BJ (cell line): ENCODE results near the gene CDCA7. TPM values are rescaled to one million over a fixed set of nuclear protein-coding genes. Genes with fewer than 3 reads are reported as not detected.

Source experiments
- CTCF ChIA-PET: fragments of 350-600 bp; formaldehyde crosslinking; extraction: SDS; loops from one replicate; lab custom pipeline; 2021; ENCODE audit warnings: antibody characterized with exemption, inconsistent platforms; lab: Yijun Ruan, JAX
- POLR2A ChIA-PET: fragments of 300-600 bp; sonication (Branson Sonifier 250); formaldehyde crosslinking; extraction: SDS; loops from one replicate; lab custom pipeline; 2021; ENCODE audit warnings: antibody characterized with exemption; lab: Charles Lee
- DNase-seq: peaks from one replicate; pipeline ENCODE4 v3.0.0-alpha.2; 2011; ENCODE audit warnings: low read depth
- H3K27me3 ChIP-seq: 2 replicates; pipeline ENCODE4 v1.6.0; 2011; ENCODE audit warnings: low read length; ENCODE audit not compliant: control insufficient read depth, insufficient read depth
- H3K36me3 ChIP-seq: 2 replicates; pipeline ENCODE4 v1.5.1; 2011; ENCODE audit warnings: low read length; ENCODE audit not compliant: control insufficient read depth, insufficient read depth
- H3K4me3 ChIP-seq: 2 replicates; pipeline ENCODE4 v1.5.1; 2011; ENCODE audit warnings: low read depth, mild to moderate bottlenecking, control low read depth, low read length
- CTCF ChIP-seq: IDR thresholded peaks from 2 replicates; pipeline ENCODE4 v1.5.1; 2011; ENCODE audit warnings: low read depth, mild to moderate bottlenecking, control low read depth, inconsistent platforms, low read length, moderate library complexity; ENCODE audit not compliant: insufficient read depth
- polyA plus RNA-seq: library from polyadenylated mRNA; depleted of rRNA; stranded (reverse); fragments of >200 nt; gene quantifications from 2 replicates; pipeline ENCODE4 v1.2.3, GENCODE V29; 2011

Gene CDCA7
- polyA plus RNA-seq, 1 experiment: 8.3 TPM

- ChIA-PET CTCF (no interaction called here), POLR2A (no interaction called here)
- no peaks in the 10 kb centered on the region; the same call in 1 of the 2 replicates for H3K27me3 ChIP-seq
- H3K4me3 ChIP-seq: no peak overlapping the region
- H3K36me3 ChIP-seq: no peaks in the 10 kb centered on the region
- no peak for TF ChIP-seq CTCF
- DNase-seq: no peak
Observed at GRCh38 chr2:173358616-173359015, 3.9 kb downstream of the CDCA7 start.

DNA sequence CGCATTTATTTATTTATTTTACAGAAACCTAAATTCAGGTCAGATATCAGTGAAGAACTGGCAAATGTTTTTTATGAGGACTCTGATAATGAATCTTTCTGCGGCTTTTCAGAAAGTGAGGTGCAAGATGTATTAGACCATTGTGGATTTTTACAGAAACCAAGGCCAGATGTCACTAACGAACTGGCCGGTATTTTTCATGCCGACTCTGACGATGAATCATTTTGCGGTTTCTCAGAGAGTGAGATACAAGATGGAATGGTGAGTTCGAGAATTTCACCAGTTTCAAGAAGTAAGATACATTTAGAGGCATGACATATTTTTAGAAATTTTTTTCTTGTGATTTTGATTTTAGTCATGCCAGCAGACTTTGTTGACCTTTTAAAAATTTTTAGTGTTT is 4.6 kb downstream of the CDCA7 start:
- Histone ChIP-seq H3K4me3 (no peak overlapping the region), H3K36me3 (no peaks in the 10 kb centered on the region), H3K27me3 (no peaks in the 10 kb centered on the region)
- DNase-seq: no peak
- no peak for TF ChIP-seq CTCF
- ChIA-PET CTCF (no interaction called here), POLR2A (no interaction called here)

GRCh38 chr2:173370198-173370597 is 15.5 kb downstream of the CDCA7 start:
- TF ChIP-seq CTCF: no peak
- POLR2A ChIA-PET: interaction anchor here (0.6 kb wide), 1 partner anchor 927 kb away, joined by 6 read pairs; no protein-coding TSS in a partner anchor
- H3K27me3 ChIP-seq: no peaks in the 10 kb centered on the region
- no peak overlapping the region for H3K4me3 ChIP-seq
- CTCF ChIA-PET: no interaction called here
- H3K36me3 ChIP-seq: no peaks in the 10 kb centered on the region; the same call in 1 of the 2 replicates
- no peak for DNase-seq

- ChIA-PET CTCF (no interaction called here), POLR2A (no interaction called here)
- H3K36me3 ChIP-seq: no peaks in the 10 kb centered on the region; the same call in 1 of the 2 replicates
- no peaks in the 10 kb centered on the region for H3K27me3 ChIP-seq
- no peak for TF ChIP-seq CTCF
- no peak overlapping the region for H3K4me3 ChIP-seq
- no peak for DNase-seq
Observed at GRCh38 chr2:173371023-173371422, 16.4 kb downstream of the CDCA7 start.

GRCh38 chr2:173373290-173373689 is 18.6 kb downstream of the CDCA7 start:
- POLR2A ChIA-PET: no interaction called here
- H3K4me3 ChIP-seq: no peak overlapping the region
- CTCF ChIA-PET: interaction anchor here (0.6 to 0.7 kb wide), 2 partner anchors 489 to 617 kb away, joined by 3 read pairs; no protein-coding TSS in a partner anchor
- DNase-seq: no peak
- H3K36me3 ChIP-seq: no peaks in the 10 kb centered on the region
- no peak for TF ChIP-seq CTCF
- H3K27me3 ChIP-seq: no peaks in the 10 kb centered on the region
